Keratinocyte (primary cell): ENCODE measurements around the gene PLCG2. TPM values are rescaled to one million over a fixed set of nuclear protein-coding genes. Genes with fewer than 3 reads are reported as not detected.

Experiments
- DNase-seq: peaks from one replicate; pipeline ENCODE4 v3.0.0-alpha.2; 2011; ENCODE audit warnings: low read depth, missing footprints, low spot score
- FAIRE-seq: peaks from 2 replicates; lab custom pipeline; 2011; peaks lifted over from hg19 to GRCh38; lab: Jason Lieb, UNC
- H2AFZ ChIP-seq: 2 replicates; pipeline ENCODE4 v1.6.0; 2012; ENCODE audit warnings: low read length, control low read depth, inconsistent platforms; ENCODE audit not compliant: control insufficient read depth
- H3K27ac ChIP-seq: 2 replicates; pipeline ENCODE4 v1.5.1; 2011; ENCODE audit warnings: low read length; ENCODE audit not compliant: control insufficient read depth, insufficient read depth
- H3K27me3 ChIP-seq: 3 replicates; pipeline ENCODE4 v1.6.0; 2011; ENCODE audit warnings: low read length; ENCODE audit not compliant: control insufficient read depth, insufficient read depth; ENCODE audit errors: extremely low read depth
- H3K36me3 ChIP-seq, 2 experiments: 2 replicates in 1 of 2; 3 replicates in 1 of 2; pipeline ENCODE4 v1.5.1; 2011; ENCODE audit warnings: low read length in 2 of 2, mild to moderate bottlenecking in 1 of 2; ENCODE audit not compliant: control insufficient read depth in 2 of 2, insufficient read depth in 2 of 2; ENCODE audit errors: extremely low read depth in 1 of 2
- H3K4me1 ChIP-seq: 3 replicates; pipeline ENCODE4 v1.5.1; 2011; ENCODE audit warnings: low read length; ENCODE audit not compliant: control insufficient read depth, insufficient read depth; ENCODE audit errors: extremely low read depth
- H3K4me2 ChIP-seq: 3 replicates; pipeline ENCODE4 v1.6.0; 2011; ENCODE audit warnings: low read depth, low read length; ENCODE audit not compliant: control insufficient read depth, insufficient read depth; ENCODE audit errors: extremely low read depth
- H3K4me3 ChIP-seq, 3 experiments: fragments of 200-600 bp in 1 of 3; sonication (generic) in 1 of 3; 2 replicates in 2 of 3; 3 replicates in 1 of 3; pipeline ENCODE4 v1.5.1; 2011 to 2016; ENCODE audit warnings: low read length in 3 of 3, mild to moderate bottlenecking in 3 of 3, control low read depth in 2 of 3, inconsistent platforms in 1 of 3, low read depth in 1 of 3, mixed read lengths in 1 of 3, mixed run types in 1 of 3, moderate library complexity in 1 of 3; ENCODE audit not compliant: control insufficient read depth in 2 of 3, insufficient read depth in 2 of 3; ENCODE audit errors: extremely low read depth in 1 of 3
- H3K79me2 ChIP-seq: 2 replicates; pipeline ENCODE4 v1.6.0; 2012; ENCODE audit warnings: low read length; ENCODE audit not compliant: control insufficient read depth, insufficient read depth
- H3K9ac ChIP-seq: 3 replicates; pipeline ENCODE4 v1.6.0; 2011; ENCODE audit warnings: low read length; ENCODE audit not compliant: control insufficient read depth, insufficient read depth; ENCODE audit errors: extremely low read depth
- H3K9me1 ChIP-seq: 3 replicates; pipeline ENCODE4 v1.6.0; 2011; ENCODE audit warnings: low read length; ENCODE audit not compliant: control insufficient read depth, insufficient read depth; ENCODE audit errors: extremely low read depth
- H3K9me3 ChIP-seq: 2 replicates; pipeline ENCODE4 v1.5.1; 2012; ENCODE audit warnings: low read depth, low read length; ENCODE audit not compliant: control insufficient read depth
- H4K20me1 ChIP-seq: 3 replicates; pipeline ENCODE4 v1.6.0; 2011; ENCODE audit warnings: low read length; ENCODE audit not compliant: control insufficient read depth, insufficient read depth; ENCODE audit errors: extremely low read depth
- CTCF ChIP-seq, 3 experiments: IDR thresholded peaks in 1 of 3; conservative IDR thresholded peaks in 1 of 3; optimal IDR thresholded peaks in 1 of 3; 2 replicates in 2 of 3; 3 replicates in 1 of 3; pipeline versions ENCODE3 to v1.5.1; 2011; ENCODE audit warnings: low read length in 3 of 3, mild to moderate bottlenecking in 3 of 3, moderate library complexity in 2 of 3, control low read depth in 1 of 3, inconsistent platforms in 1 of 3; ENCODE audit not compliant: insufficient read depth in 2 of 3; ENCODE audit errors: extremely low read depth in 1 of 3
- EZH2 ChIP-seq: IDR thresholded peaks from one replicate; pipeline ENCODE4 v1.6.1; 2012; ENCODE audit warnings: inconsistent platforms, mild to moderate bottlenecking, low read length, moderate library complexity
- dilution Hi-C: fragments of 300-500 bp; cut with MboI; formaldehyde crosslinking; loops from one replicate; pipeline ENCODE4 v1.7.0; 2020; ENCODE audit warnings: low sequenced_read_pairs; ENCODE audit not compliant: extremely low pct_ligation_motif_present
- polyA plus RNA-seq, 5 experiments: library from polyadenylated mRNA; depleted of rRNA in 3 of 5; stranded (reverse) in 3 of 5; stranded (forward) in 1 of 5; unstranded in 1 of 5; fragments of >200 nt; gene quantifications; 1 replicate in 1 of 5; 2 replicates in 3 of 5; 3 replicates in 1 of 5; pipeline versions ENCODE4 v1.2.1 to v1.2.3, GENCODE V29; 2011 to 2012; ENCODE audit warnings: missing spikeins in 2 of 5, low read depth in 1 of 5, low replicate concordance in 1 of 5

Gene PLCG2
- polyA plus RNA-seq, 1 donor (not counting 4 experiments of a cell fraction or from before 2014, with no cell fraction given) = 3.5 TPM

GRCh38 chr16:81816793-81817210, 37.7 kb downstream of the PLCG2 start:
- H3K27me3 ChIP-seq = no peaks in the 10 kb centered on the region
- no peak for FAIRE-seq
- no peak overlapping the region for H3K9ac ChIP-seq
- H3K36me3 ChIP-seq = no peaks in the 10 kb centered on the region
- no peak for DNase-seq
- H3K79me2 ChIP-seq = no peaks in the 10 kb centered on the region
- no peaks in the 10 kb centered on the region for H3K4me1 ChIP-seq
- H3K9me3 ChIP-seq = no peaks in the 10 kb centered on the region
- H2AFZ ChIP-seq = no peak overlapping the region
- H3K27ac ChIP-seq = no peak overlapping the region
- no peak overlapping the region for H3K4me2 ChIP-seq
- no peak for TF ChIP-seq EZH2
- no peak for TF ChIP-seq CTCF (optimal IDR thresholded peaks at IDR 0.05 in 1 of 3, IDR thresholded peaks at IDR 0.05 in 1 of 3, conservative IDR thresholded peaks at IDR 0.05 in 1 of 3; ENCODE audit: extremely low read depth in 1 of 3, insufficient read depth in 2 of 3, low read length in 3 of 3)
- H3K9me1 ChIP-seq = no peaks in the 10 kb centered on the region
- no peaks in the 10 kb centered on the region for H4K20me1 ChIP-seq
- dilution Hi-C loops = no loop called here
- H3K4me3 ChIP-seq = no peak overlapping the region

- no peak overlapping the region for H2AFZ ChIP-seq
- no peak overlapping the region for H3K27ac ChIP-seq
- no peaks in the 10 kb centered on the region for H4K20me1 ChIP-seq
- no peak for DNase-seq
- H3K4me1 ChIP-seq = no peaks in the 10 kb centered on the region
- no peak for TF ChIP-seq EZH2
- no peak for TF ChIP-seq CTCF (optimal IDR thresholded peaks at IDR 0.05 in 1 of 3, IDR thresholded peaks at IDR 0.05 in 1 of 3, conservative IDR thresholded peaks at IDR 0.05 in 1 of 3; ENCODE audit: extremely low read depth in 1 of 3, insufficient read depth in 2 of 3, low read length in 3 of 3)
- dilution Hi-C loops = no loop called here
- no peaks in the 10 kb centered on the region for H3K9me1 ChIP-seq
- H3K9me3 ChIP-seq = no peaks in the 10 kb centered on the region
- H3K79me2 ChIP-seq = no peaks in the 10 kb centered on the region
- H3K9ac ChIP-seq = no peak overlapping the region
- no peak for FAIRE-seq
- H3K27me3 ChIP-seq = no peaks in the 10 kb centered on the region
- H3K36me3 ChIP-seq = no peaks in the 10 kb centered on the region
- no peak overlapping the region for H3K4me2 ChIP-seq
- no peak overlapping the region for H3K4me3 ChIP-seq
Measured at GRCh38 chr16:81817296-81817695, 38.2 kb downstream of the PLCG2 start.
